MM.1S (cell line): ENCODE results near the gene NOXRED1.

Experiments
- DNase-seq: peaks from one replicate; pipeline ENCODE4 v3.0.0-alpha.2; 2015
- H2AFZ ChIP-seq: fragments of 300-600 bp; sonication (generic); 2 replicates; pipeline ENCODE4 v1.6.0; 2016; ENCODE audit warnings: antibody characterized with exemption, low read length
- H3F3A ChIP-seq: fragments of 300-600 bp; sonication (generic); 2 replicates; pipeline ENCODE4 v1.6.1; 2016; ENCODE audit warnings: mild to moderate bottlenecking, antibody characterized with exemption, low read length, moderate library complexity, mixed read lengths; ENCODE audit not compliant: insufficient read depth
- H3K27ac ChIP-seq: fragments of 300-600 bp; sonication (generic); 2 replicates; pipeline ENCODE4 v1.5.1; 2016; ENCODE audit warnings: mild to moderate bottlenecking, low read length
- H3K27me3 ChIP-seq: fragments of 300-600 bp; sonication (generic); replicated peaks from 2 replicates; pipeline ENCODE4 v1.6.0; 2016; ENCODE audit warnings: low read length; ENCODE audit not compliant: insufficient read depth
- H3K36me3 ChIP-seq: fragments of 300-600 bp; sonication (generic); replicated peaks from 2 replicates; pipeline ENCODE4 v1.6.1; 2016; ENCODE audit warnings: mild to moderate bottlenecking, low read length, mixed read lengths; ENCODE audit not compliant: insufficient read depth
- H3K4me1 ChIP-seq: fragments of 300-600 bp; sonication (generic); 2 replicates; pipeline ENCODE4 v1.6.1; 2016; ENCODE audit warnings: low read length, mixed read lengths
- H3K4me2 ChIP-seq: fragments of 300-600 bp; sonication (generic); 2 replicates; pipeline ENCODE4 v1.6.0; 2016; ENCODE audit warnings: low read depth, low read length
- H3K4me3 ChIP-seq: fragments of 300-600 bp; sonication (generic); 2 replicates; pipeline ENCODE4 v1.5.1; 2016; ENCODE audit warnings: low read length, mixed read lengths
- H3K79me2 ChIP-seq: fragments of 300-600 bp; sonication (generic); 2 replicates; pipeline ENCODE4 v1.6.1; 2016; ENCODE audit warnings: mixed run types, low read length, mixed read lengths
- H3K9ac ChIP-seq: fragments of 300-600 bp; sonication (generic); 2 replicates; pipeline ENCODE4 v1.6.1; 2016; ENCODE audit warnings: low read length, mixed read lengths
- H3K9me2 ChIP-seq: fragments of 300-600 bp; sonication (generic); replicated peaks from 2 replicates; pipeline ENCODE4 v1.6.1; 2016; ENCODE audit warnings: mild to moderate bottlenecking, low read length, mixed read lengths; ENCODE audit not compliant: insufficient read depth
- H3K9me3 ChIP-seq: fragments of 300-600 bp; sonication (generic); replicated peaks from 2 replicates; pipeline ENCODE4 v1.6.1; 2016; ENCODE audit warnings: mild to moderate bottlenecking, low read length, mixed read lengths; ENCODE audit not compliant: insufficient read depth
- H4K20me1 ChIP-seq: fragments of 300-600 bp; sonication (generic); 2 replicates; pipeline ENCODE4 v1.6.1; 2016; ENCODE audit warnings: mild to moderate bottlenecking, low read length, moderate library complexity, mixed read lengths; ENCODE audit not compliant: insufficient read depth
- CTCF ChIP-seq: fragments of 300-600 bp; sonication (generic); IDR thresholded peaks from 2 replicates; pipeline ENCODE4 v1.5.1; 2016; ENCODE audit warnings: antibody characterized with exemption, low read length, mixed read lengths
- EZH2 ChIP-seq: fragments of 300-600 bp; sonication (generic); optimal IDR thresholded peaks from 2 replicates; pipeline ENCODE3; 2017; ENCODE audit warnings: low read depth, mild to moderate bottlenecking, antibody characterized with exemption, low read length, mixed read lengths
- EZH2phosphoT487 ChIP-seq: fragments of 300-600 bp; sonication (generic); IDR thresholded peaks from 2 replicates; pipeline ENCODE4 v1.6.1; 2018; ENCODE audit warnings: antibody characterized with exemption, low read length

Gene NOXRED1

GRCh38 chr14:77406086-77406485, 17.2 kb downstream of the NOXRED1 start:
- H3K9ac ChIP-seq: no peak overlapping the region

GRCh38 chr14:77403768-77404167, 19.6 kb downstream of the NOXRED1 start:
- Histone ChIP-seq H3K4me2 (no peak overlapping the region), H3K9me3 (no peaks in the 10 kb centered on the region), H3K9me2 (no peaks in the 10 kb centered on the region), H3K27ac (no peak overlapping the region), H4K20me1 (no peaks in the 10 kb centered on the region), H3K27me3 (no peaks in the 10 kb centered on the region), H3K36me3 (no peaks in the 10 kb centered on the region), H3K79me2 (no peaks in the 10 kb centered on the region), H3F3A (no peaks in the 10 kb centered on the region), H3K9ac (no peak overlapping the region), H3K4me1 (no peaks in the 10 kb centered on the region), H2AFZ (no peak overlapping the region), H3K4me3 (no peak overlapping the region)
- DNase-seq: no peak
- TF ChIP-seq EZH2phosphoT487 (no peak), EZH2 (no peak), CTCF (no peak)

More at GRCh38 chr14:77406086-77406485, 17.2 kb downstream of the NOXRED1 start:
- Histone ChIP-seq H3K4me3 (no peak overlapping the region), H3F3A (no peaks in the 10 kb centered on the region), H3K4me1 (no peaks in the 10 kb centered on the region), H3K79me2 (no peaks in the 10 kb centered on the region), H3K27me3 (no peaks in the 10 kb centered on the region), H4K20me1 (no peaks in the 10 kb centered on the region), H3K27ac (no peak overlapping the region), H3K4me2 (no peak overlapping the region), H3K9me2 (no peaks in the 10 kb centered on the region), H3K36me3 (no peaks in the 10 kb centered on the region), H3K9me3 (no peaks in the 10 kb centered on the region), H2AFZ (no peak overlapping the region)
- no peak for TF ChIP-seq EZH2
- TF ChIP-seq EZH2phosphoT487: no peak
- no peak for TF ChIP-seq CTCF
- no peak for DNase-seq

GRCh38 chr14:77400216-77400615, 23.1 kb downstream of the NOXRED1 start:
- no peaks in the 10 kb centered on the region for H3F3A ChIP-seq
- no peaks in the 10 kb centered on the region for H3K4me1 ChIP-seq
- H3K9me3 ChIP-seq: no peaks in the 10 kb centered on the region
- no peak for DNase-seq
- H3K27ac ChIP-seq: no peak overlapping the region
- no peak overlapping the region for H2AFZ ChIP-seq
- no peaks in the 10 kb centered on the region for H3K9me2 ChIP-seq
- TF ChIP-seq EZH2phosphoT487: no peak
- TF ChIP-seq EZH2: no peak
- no peak for TF ChIP-seq CTCF
- H3K9ac ChIP-seq: no peak overlapping the region
- H3K4me2 ChIP-seq: no peak overlapping the region
- no peak overlapping the region for H3K4me3 ChIP-seq
- no peaks in the 10 kb centered on the region for H3K79me2 ChIP-seq
- no peaks in the 10 kb centered on the region for H3K36me3 ChIP-seq
- H3K27me3 ChIP-seq: no peaks in the 10 kb centered on the region
- H4K20me1 ChIP-seq: no peaks in the 10 kb centered on the region

GRCh38 chr14:77390188-77390587, 33.1 kb downstream of the NOXRED1 start:
- no peaks in the 10 kb centered on the region for H3K36me3 ChIP-seq
- H4K20me1 ChIP-seq: no peaks in the 10 kb centered on the region

More at GRCh38 chr14:77390188-77390587, 33.1 kb downstream of the NOXRED1 start:
- Histone ChIP-seq H3K9me3 (no peaks in the 10 kb centered on the region), H3K9me2 (no peaks in the 10 kb centered on the region), H3K79me2 (no peaks in the 10 kb centered on the region), H3K4me3 (no peak overlapping the region), H3K9ac (no peak overlapping the region), H2AFZ (no peak overlapping the region), H3F3A (no peaks in the 10 kb centered on the region), H3K4me2 (no peak overlapping the region), H3K4me1 (no peaks in the 10 kb centered on the region), H3K27me3 (no peaks in the 10 kb centered on the region), H3K27ac (no peak overlapping the region)
- no peak for DNase-seq
- TF ChIP-seq EZH2 (no peak), CTCF (no peak), EZH2phosphoT487 (no peak)
